Panc1 (cell line): Measurements from ENCODE around the gene IGFALS.

Experiments
- CTCF ChIP-seq: fragments of 450-650 bp; IDR thresholded peaks from 2 replicates; pipeline ENCODE4 v1.5.1; 2017; ENCODE audit warnings: mild to moderate bottlenecking
- REST ChIP-seq, 2 experiments: IDR thresholded peaks; 2 replicates each; pipeline ENCODE4 v1.6.1; 2011 to 2012; ENCODE audit warnings: low read depth in 2 of 2, control low read depth in 1 of 2, low read length in 1 of 2, mild to moderate bottlenecking in 1 of 2, moderate library complexity in 1 of 2; ENCODE audit not compliant: insufficient read depth in 1 of 2

- no peak for TF ChIP-seq CTCF
- TF ChIP-seq REST (IDR thresholded peaks at IDR 0.05; ENCODE audit: insufficient read depth in 1 of 2, low read depth in 2 of 2, low read length in 1 of 2), result no peak
These were observed 23.9 kb downstream of the IGFALS start for GRCh38 chr16:1769402-1770300.
